Measurements from ENCODE around the gene EFCAB8.
"Not testable (repeated sequence)": the region's sequence is repeated elsewhere in the genome, so short reads cannot be mapped to it uniquely, and the experiment has no call there.

- TF ChIP-seq CTCF (IDR thresholded peaks at IDR 0.05; ENCODE audit: low read length); EZH2 (IDR thresholded peaks at IDR 0.05; ENCODE audit: borderline replicate concordance, low read length): not testable (repeated sequence)
Measured at GRCh38 chr20:32975121-32975520, 116.4 kb downstream of the EFCAB8 start.
